CD4-positive, alpha-beta T cell treated with Interleukin-2 at 100 ng/mL for 4 hours (primary cell): ENCODE results near the gene TMEM255B.

Experiments used
- DNase-seq: peaks from one replicate; pipeline ENCODE4 v3.0.0-alpha.2; 2020; ENCODE audit warnings: low spot score

Gene TMEM255B

GRCh38 chr13:113768018-113768905 lies 9.2 kb downstream of the TMEM255B start:
- DNase-seq, result no peak

- no peak for DNase-seq
Observed at GRCh38 chr13:113769106-113769505, 10.1 kb downstream of the TMEM255B start.

- DNase-seq, result no peak
Observed at GRCh38 chr13:113769881-113770280, 10.9 kb downstream of the TMEM255B start.

GRCh38 chr13:113770441-113770840 lies 11.4 kb downstream of the TMEM255B start:
- DNase-seq, result no peak

- no peak for DNase-seq
Observed at GRCh38 chr13:113770937-113771336, 11.9 kb downstream of the TMEM255B start.

- peak; percentile 14 for DNase-seq
Observed at GRCh38 chr13:113771709-113772331, 12.8 kb downstream of the TMEM255B start.

GRCh38 chr13:113774177-113775107 lies 15.4 kb downstream of the TMEM255B start:
- DNase-seq, result no peak

GRCh38 chr13:113775451-113776145 lies 16.6 kb downstream of the TMEM255B start:
- DNase-seq, result no peak

GRCh38 chr13:113776231-113777125 lies 17.5 kb downstream of the TMEM255B start:
- no peak for DNase-seq

- no peak for DNase-seq
Observed at GRCh38 chr13:113777311-113778260, 18.6 kb downstream of the TMEM255B start.

- no peak for DNase-seq
Observed at GRCh38 chr13:113781571-113781970, 22.5 kb downstream of the TMEM255B start.

- no peak for DNase-seq
Observed at GRCh38 chr13:113782472-113782871, 23.4 kb downstream of the TMEM255B start.

GRCh38 chr13:113783200-113783881 lies 24.3 kb downstream of the TMEM255B start:
- no peak for DNase-seq

GRCh38 chr13:113783966-113784644 lies 25.1 kb downstream of the TMEM255B start:
- no peak for DNase-seq

- DNase-seq, result no peak
Observed at GRCh38 chr13:113784645-113785024, 25.6 kb downstream of the TMEM255B start.

- no peak for DNase-seq
Observed at GRCh38 chr13:113785051-113786010, 26.3 kb downstream of the TMEM255B start.

GRCh38 chr13:113786262-113786841 lies 27.3 kb downstream of the TMEM255B start:
- DNase-seq, result no peak
